Renal cortex interstitium (tissue), 11 donors: ENCODE results near the gene MICAL3. TPM values are rescaled to one million over a fixed set of nuclear protein-coding genes. Genes with fewer than 3 reads are reported as not detected.

Source experiments
- DNase-seq, 11 donors: peaks; one replicate each; pipeline ENCODE4 v3.0.0-alpha.2; 2013; ENCODE audit warnings: low read depth in 9 of 11, low spot score in 4 of 11; ENCODE audit errors: extremely low read depth in 1 of 11
- polyA plus RNA-seq, 3 donors: library from polyadenylated mRNA; unstranded; fragments of 120-200 nt; gene quantifications; one replicate each; pipeline ENCODE4 v1.2.1, GENCODE V29; 2013; ENCODE audit not compliant: insufficient read length in 3 of 3

Gene MICAL3
- polyA plus RNA-seq, 3 donors: 30.9 to 40.3 (median 32.8) TPM

GRCh38 chr22:17911887-17912286, 112.5 kb downstream of the MICAL3 start:
- DNase-seq: no peak

- DNase-seq: no peak
These were observed 113.1 kb downstream of the MICAL3 start for GRCh38 chr22:17911312-17911705.

- DNase-seq: peak in 1 of 11 donors; percentile 59
These were observed 113.6 kb downstream of the MICAL3 start for GRCh38 chr22:17910561-17911311.

- no peak for DNase-seq
These were observed 116.7 kb downstream of the MICAL3 start for GRCh38 chr22:17907748-17908051.

- no peak for DNase-seq
These were observed 117.2 kb downstream of the MICAL3 start for GRCh38 chr22:17906978-17907747.

GRCh38 chr22:17905445-17905844, 118.9 kb downstream of the MICAL3 start:
- DNase-seq: no peak

GRCh38 chr22:17903564-17904295, 120.6 kb downstream of the MICAL3 start:
- no peak for DNase-seq

GRCh38 chr22:17902960-17903359, 121.4 kb downstream of the MICAL3 start:
- DNase-seq: no peak

GRCh38 chr22:17898375-17898774, 126.0 kb downstream of the MICAL3 start:
- no peak for DNase-seq

GRCh38 chr22:17897858-17898257, 126.5 kb downstream of the MICAL3 start:
- no peak for DNase-seq

- no peak for DNase-seq
These were observed 126.9 kb downstream of the MICAL3 start for GRCh38 chr22:17897426-17897825.

- DNase-seq: no peak
These were observed 127.8 kb downstream of the MICAL3 start for GRCh38 chr22:17896586-17896985.

GRCh38 chr22:17893900-17894535, 130.3 kb downstream of the MICAL3 start:
- DNase-seq: no peak

GRCh38 chr22:17892376-17892775, 132.0 kb downstream of the MICAL3 start:
- no peak for DNase-seq

GRCh38 chr22:17891481-17892167, 132.7 kb downstream of the MICAL3 start:
- DNase-seq: no peak

GRCh38 chr22:17890892-17891291, 133.5 kb downstream of the MICAL3 start:
- DNase-seq: no peak

- no peak for DNase-seq
These were observed 134.1 kb downstream of the MICAL3 start for GRCh38 chr22:17890245-17890671.

GRCh38 chr22:17888855-17889254, 135.5 kb downstream of the MICAL3 start:
- no peak for DNase-seq

GRCh38 chr22:17888439-17888838, 135.9 kb downstream of the MICAL3 start:
- DNase-seq: no peak
